OCI-LY3 (cell line): Measurements from ENCODE around the gene NEDD4L.

Experiments
- H2AFZ ChIP-seq: fragments of 200-600, 300-600 bp; shearing (Covaris generic); 2 replicates; pipeline ENCODE4 v1.6.0; 2014; ENCODE audit warnings: antibody characterized with exemption, low read depth, low read length
- H3K27ac ChIP-seq: fragments of 200-600, 300-600 bp; sonication (generic); 2 replicates; pipeline ENCODE4 v1.5.1; 2014; ENCODE audit warnings: mild to moderate bottlenecking, low read length, moderate library complexity, mixed read lengths
- H3K27me3 ChIP-seq: fragments of 200-600, 300-600 bp; sonication (generic); 2 replicates; pipeline ENCODE4 v1.6.1; 2014; ENCODE audit warnings: low read depth, low read length, mixed read lengths
- H3K36me3 ChIP-seq: fragments of 200-600, 300-600 bp; sonication (generic); replicated peaks from 2 replicates; pipeline ENCODE3; 2014; ENCODE audit warnings: low read depth, low read length, mixed read lengths
- H3K4me1 ChIP-seq: fragments of 300-600, 200-600 bp; sonication (generic); 2 replicates; pipeline ENCODE4 v1.6.1; 2014; ENCODE audit warnings: low read length, mixed read lengths
- H3K4me2 ChIP-seq: fragments of 200-600, 300-600 bp; sonication (generic); 2 replicates; pipeline ENCODE4 v1.6.1; 2014; ENCODE audit warnings: low read length, mixed read lengths
- H3K4me3 ChIP-seq: fragments of 300-600, 200-600 bp; sonication (generic); 2 replicates; pipeline ENCODE4 v1.5.1; 2014; ENCODE audit warnings: antibody characterized with exemption, mild to moderate bottlenecking, low read length, moderate library complexity
- H3K79me2 ChIP-seq: fragments of 300-600, 200-600 bp; shearing (Covaris generic); 2 replicates; pipeline ENCODE4 v1.6.1; 2014; ENCODE audit warnings: mild to moderate bottlenecking, low read length, mixed read lengths
- H3K9ac ChIP-seq: fragments of 300-600, 200-600 bp; shearing (Covaris generic); 2 replicates; pipeline ENCODE4 v1.6.0; 2014; ENCODE audit warnings: mild to moderate bottlenecking, low read length, moderate library complexity
- H3K9me3 ChIP-seq: fragments of 200-600, 300-600 bp; shearing (Covaris generic); 2 replicates; pipeline ENCODE4 v1.6.1; 2014; ENCODE audit warnings: low read length, mixed read lengths; ENCODE audit not compliant: insufficient read depth
- H4K20me1 ChIP-seq: fragments of 200-600, 300-600 bp; sonication (generic); 2 replicates; pipeline ENCODE4 v1.6.1; 2016; ENCODE audit warnings: low read length, mixed read lengths; ENCODE audit not compliant: insufficient read depth
- EZH2phosphoT487 ChIP-seq: fragments of 200-600 bp; shearing (Covaris generic); IDR thresholded peaks from 2 replicates; pipeline ENCODE4 v1.6.1; 2018; ENCODE audit warnings: antibody characterized with exemption, mixed run types, low read depth
- TF ChIP-seq, protein P1 (sequence below): fragments of 200-600, 300-600 bp; sonication (generic); IDR thresholded peaks from 2 replicates; pipeline ENCODE4 v1.5.1; 2014; ENCODE audit warnings: antibody characterized with exemption, low read length, low read depth

NEDD4L gene

DNA sequence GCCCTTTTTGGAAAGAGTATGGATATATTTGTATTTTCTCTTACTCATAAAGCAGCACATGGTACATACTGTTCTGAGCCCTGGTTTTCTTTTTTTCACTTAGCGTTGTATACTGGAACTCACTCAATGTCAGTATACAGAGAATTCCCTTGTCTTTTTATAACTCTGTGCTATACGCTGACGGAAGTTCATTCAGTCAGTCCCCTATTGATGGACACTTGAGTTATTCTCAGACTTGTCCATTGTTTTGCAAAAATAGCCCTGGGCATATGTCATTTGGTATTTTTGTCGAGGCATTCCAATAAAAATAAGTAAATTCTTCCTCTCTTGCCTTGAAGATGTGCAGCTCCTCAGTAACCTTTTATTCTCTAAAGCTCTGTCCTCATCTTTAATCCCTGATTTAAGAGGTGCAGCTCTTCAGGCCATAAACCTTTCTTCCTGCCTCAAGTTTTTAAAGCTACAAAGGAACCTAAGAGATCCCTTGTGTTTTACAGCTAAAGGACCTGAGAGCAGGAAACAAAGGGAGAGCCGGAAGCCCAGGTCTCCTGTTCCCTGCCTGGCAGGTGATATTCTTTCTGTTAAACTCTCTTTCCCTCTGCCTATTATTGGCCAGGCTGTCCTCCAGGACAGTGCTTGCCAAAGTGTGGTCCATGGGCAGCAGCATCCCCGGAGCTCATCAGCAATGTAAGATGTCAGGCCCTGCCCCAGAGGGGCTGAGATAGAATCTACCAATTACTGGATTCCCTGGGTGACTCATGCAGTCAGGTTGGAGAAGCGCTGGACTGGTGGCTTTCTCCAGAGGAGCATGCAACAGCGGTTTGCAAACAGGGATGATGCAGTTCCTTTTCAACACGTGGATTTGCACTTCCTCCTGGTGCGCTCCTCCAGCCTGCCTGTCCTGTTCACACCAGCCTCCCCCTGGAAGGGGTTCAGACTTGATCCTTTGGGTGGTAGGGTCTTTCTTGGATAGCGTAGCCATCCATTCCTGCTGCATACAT is 158.0 kb downstream of the NEDD4L start:
- no peak overlapping the region for H3K27ac ChIP-seq

DNA sequence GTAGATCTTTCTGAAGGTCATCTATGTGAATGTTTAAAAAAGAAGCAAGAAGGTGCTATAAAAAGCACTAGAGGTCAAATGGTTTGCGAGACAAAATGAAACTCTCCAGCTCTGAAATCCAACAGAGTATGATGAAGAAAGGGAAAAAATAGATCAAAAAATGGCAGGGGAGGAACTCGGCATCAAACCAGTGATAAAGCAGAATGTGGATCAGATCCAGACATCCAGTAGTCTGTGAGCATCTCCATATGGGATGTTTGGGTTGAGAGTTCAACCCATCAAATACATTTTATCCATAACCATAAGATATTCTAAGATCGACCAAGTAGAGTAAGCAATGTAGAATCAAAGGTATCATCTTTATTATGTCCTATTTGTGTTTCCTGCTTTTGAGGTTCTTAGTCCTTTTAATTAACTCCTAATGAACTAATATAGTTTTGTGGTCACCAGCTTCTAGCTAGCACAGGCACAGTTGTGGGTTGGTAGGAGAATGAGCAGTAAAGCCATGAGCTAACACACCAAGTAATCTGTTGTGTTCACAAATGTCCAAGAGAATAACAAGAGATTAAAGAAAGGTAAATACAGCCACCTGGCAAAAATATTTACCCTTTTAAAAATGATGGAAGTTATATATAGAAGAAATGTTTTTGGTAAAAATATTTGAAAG is 160.9 kb downstream of the NEDD4L start:
- TF ChIP-seq EZH2phosphoT487, result no peak
- TF ChIP-seq, protein P1, sequence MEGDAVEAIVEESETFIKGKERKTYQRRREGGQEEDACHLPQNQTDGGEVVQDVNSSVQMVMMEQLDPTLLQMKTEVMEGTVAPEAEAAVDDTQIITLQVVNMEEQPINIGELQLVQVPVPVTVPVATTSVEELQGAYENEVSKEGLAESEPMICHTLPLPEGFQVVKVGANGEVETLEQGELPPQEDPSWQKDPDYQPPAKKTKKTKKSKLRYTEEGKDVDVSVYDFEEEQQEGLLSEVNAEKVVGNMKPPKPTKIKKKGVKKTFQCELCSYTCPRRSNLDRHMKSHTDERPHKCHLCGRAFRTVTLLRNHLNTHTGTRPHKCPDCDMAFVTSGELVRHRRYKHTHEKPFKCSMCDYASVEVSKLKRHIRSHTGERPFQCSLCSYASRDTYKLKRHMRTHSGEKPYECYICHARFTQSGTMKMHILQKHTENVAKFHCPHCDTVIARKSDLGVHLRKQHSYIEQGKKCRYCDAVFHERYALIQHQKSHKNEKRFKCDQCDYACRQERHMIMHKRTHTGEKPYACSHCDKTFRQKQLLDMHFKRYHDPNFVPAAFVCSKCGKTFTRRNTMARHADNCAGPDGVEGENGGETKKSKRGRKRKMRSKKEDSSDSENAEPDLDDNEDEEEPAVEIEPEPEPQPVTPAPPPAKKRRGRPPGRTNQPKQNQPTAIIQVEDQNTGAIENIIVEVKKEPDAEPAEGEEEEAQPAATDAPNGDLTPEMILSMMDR, result no peak
- H3K9me3 ChIP-seq, result no peaks in the 10 kb centered on the region
- no peaks in the 10 kb centered on the region for H3K27me3 ChIP-seq
- H3K36me3 ChIP-seq, result no peaks in the 10 kb centered on the region
- H3K9ac ChIP-seq, result no peak overlapping the region
- no peak overlapping the region for H3K27ac ChIP-seq
- H3K4me1 ChIP-seq, result peaks cover 27% of the 10 kb centered on the region
- H3K4me2 ChIP-seq, result no peak overlapping the region
- H3K4me3 ChIP-seq, result no peak overlapping the region
- 0 out of 2 replicates have a peak, but pooled peaks cover 11% of the 10 kb centered on the region for H4K20me1 ChIP-seq
- peaks cover 11% of the 10 kb centered on the region; the same call in 1 of the 2 replicates for H3K79me2 ChIP-seq
- H2AFZ ChIP-seq, result no peak overlapping the region

More for the DNA sequence above, 158.0 kb downstream of the NEDD4L start:
- Histone ChIP-seq H3K4me3 (no peak overlapping the region), H2AFZ (no peak overlapping the region), H3K79me2 (peaks cover 25% of the 10 kb centered on the region), H4K20me1 (0 out of 2 replicates have a peak, but pooled peaks cover 18% of the 10 kb centered on the region), H3K9me3 (no peaks in the 10 kb centered on the region), H3K4me2 (no peak overlapping the region), H3K9ac (no peak overlapping the region), H3K4me1 (peaks cover 15% of the 10 kb centered on the region), H3K27me3 (peaks cover 3% of the 10 kb centered on the region; the same call in 1 of the 2 replicates), H3K36me3 (no peaks in the 10 kb centered on the region)
- TF ChIP-seq, protein P1, result no peak
- no peak for TF ChIP-seq EZH2phosphoT487

DNA sequence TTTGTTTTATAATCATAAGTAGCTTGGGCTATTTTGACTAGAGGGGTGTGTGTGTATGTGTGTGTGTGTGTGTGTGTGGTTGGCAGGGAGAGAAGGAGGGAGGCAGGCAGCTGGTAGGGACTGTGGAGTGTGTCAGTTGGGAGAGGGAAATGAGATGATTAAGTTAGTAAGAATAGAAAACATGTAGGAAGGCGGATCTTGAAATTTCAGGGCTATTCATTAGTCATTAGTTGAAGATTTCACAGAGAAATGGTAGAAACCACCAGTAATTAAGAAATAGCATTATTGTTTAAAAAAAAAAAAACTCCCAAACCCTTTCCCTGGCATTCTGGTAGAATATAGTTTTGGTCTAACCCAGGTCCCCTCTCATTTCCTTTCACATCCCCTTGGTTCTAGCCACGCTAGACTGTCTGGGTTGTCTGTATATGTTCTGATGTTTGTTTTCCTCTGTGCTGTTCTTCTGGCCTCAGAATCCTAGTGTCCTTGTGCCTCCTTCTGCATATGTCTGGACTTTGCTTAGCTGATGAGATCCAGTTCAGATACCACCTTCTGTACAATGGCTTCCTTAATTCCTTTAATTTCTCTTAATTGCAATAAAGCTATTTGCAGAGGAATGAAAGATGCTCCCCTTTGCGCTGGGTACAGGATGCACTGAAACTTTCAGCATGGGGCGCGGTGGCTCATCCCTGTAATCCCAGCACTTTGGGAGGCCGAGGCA is 161.6 kb downstream of the NEDD4L start:
- no peak for TF ChIP-seq EZH2phosphoT487
- TF ChIP-seq, protein P1, result no peak
- no peaks in the 10 kb centered on the region for H3K9me3 ChIP-seq
- H3K79me2 ChIP-seq, result peaks cover 11% of the 10 kb centered on the region; the same call in 1 of the 2 replicates
- no peaks in the 10 kb centered on the region for H3K27me3 ChIP-seq
- 0 out of 2 replicates have a peak, but pooled peaks cover 11% of the 10 kb centered on the region for H4K20me1 ChIP-seq
- H3K36me3 ChIP-seq, result no peaks in the 10 kb centered on the region
- H2AFZ ChIP-seq, result no peak overlapping the region
- H3K4me2 ChIP-seq, result no peak overlapping the region
- peaks cover 30% of the 10 kb centered on the region for H3K4me1 ChIP-seq
- no peak overlapping the region for H3K27ac ChIP-seq
- H3K9ac ChIP-seq, result no peak overlapping the region
- no peak overlapping the region for H3K4me3 ChIP-seq
